Measurements from ENCODE around the gene PLP2.

The PLP2 gene

GRCh38 chrX:49187526-49187925 is 15.8 kb downstream of the PLP2 start:
- Histone ChIP-seq H3K27ac (ENCODE audit: low read length) (no peak overlapping the region), H3K9ac (ENCODE audit: low read length) (no peak overlapping the region), H3K36me3 (replicated peaks; ENCODE audit: insufficient read depth, low read length) (no peaks in the 10 kb centered on the region), H3K9me3 (replicated peaks; ENCODE audit: insufficient read depth, low read length) (no peaks in the 10 kb centered on the region), H3K9me2 (replicated peaks; ENCODE audit: insufficient read depth, low read length) (no peaks in the 10 kb centered on the region), H3F3A (ENCODE audit: insufficient read depth, low read length) (no peaks in the 10 kb centered on the region), H3K4me2 (ENCODE audit: low read depth, low read length) (no peak overlapping the region), H3K27me3 (replicated peaks; ENCODE audit: insufficient read depth, low read length) (no peaks in the 10 kb centered on the region), H4K20me1 (ENCODE audit: insufficient read depth, low read length) (no peaks in the 10 kb centered on the region), H3K4me3 (ENCODE audit: low read length) (no peak overlapping the region), H2AFZ (ENCODE audit: low read length) (no peak overlapping the region), H3K4me1 (ENCODE audit: low read length) (no peaks in the 10 kb centered on the region; the same call in 1 of the 2 replicates), H3K79me2 (ENCODE audit: low read length) (peaks cover 4% of the 10 kb centered on the region; the same call in 1 of the 2 replicates)
- TF ChIP-seq EZH2phosphoT487 (IDR thresholded peaks at IDR 0.05; ENCODE audit: low read length) (no peak), EZH2 (optimal IDR thresholded peaks at IDR 0.05; ENCODE audit: low read depth, low read length) (no peak), CTCF (IDR thresholded peaks at IDR 0.05; ENCODE audit: low read length) (no peak)
- no peak for DNase-seq

- Histone ChIP-seq H3K4me2 (ENCODE audit: low read depth, low read length) (no peak overlapping the region), H3K79me2 (ENCODE audit: low read length) (peaks cover 4% of the 10 kb centered on the region; the same call in 1 of the 2 replicates), H3K4me3 (ENCODE audit: low read length) (no peak overlapping the region), H3K27ac (ENCODE audit: low read length) (no peak overlapping the region), H3K36me3 (replicated peaks; ENCODE audit: insufficient read depth, low read length) (no peaks in the 10 kb centered on the region), H3F3A (ENCODE audit: insufficient read depth, low read length) (no peaks in the 10 kb centered on the region), H4K20me1 (ENCODE audit: insufficient read depth, low read length) (no peaks in the 10 kb centered on the region), H3K27me3 (replicated peaks; ENCODE audit: insufficient read depth, low read length) (no peaks in the 10 kb centered on the region), H3K9me3 (replicated peaks; ENCODE audit: insufficient read depth, low read length) (no peaks in the 10 kb centered on the region), H3K9me2 (replicated peaks; ENCODE audit: insufficient read depth, low read length) (no peaks in the 10 kb centered on the region), H3K9ac (ENCODE audit: low read length) (no peak overlapping the region), H2AFZ (ENCODE audit: low read length) (no peak overlapping the region), H3K4me1 (ENCODE audit: low read length) (no peaks in the 10 kb centered on the region; the same call in 1 of the 2 replicates)
- no peak for DNase-seq
- no peak for TF ChIP-seq EZH2 (optimal IDR thresholded peaks at IDR 0.05; ENCODE audit: low read depth, low read length)
- TF ChIP-seq CTCF (IDR thresholded peaks at IDR 0.05; ENCODE audit: low read length): no peak
- no peak for TF ChIP-seq EZH2phosphoT487 (IDR thresholded peaks at IDR 0.05; ENCODE audit: low read length)
These were observed 16.9 kb downstream of the PLP2 start for GRCh38 chrX:49188468-49189076.

- Histone ChIP-seq H3F3A (ENCODE audit: insufficient read depth, low read length) (no peaks in the 10 kb centered on the region), H3K36me3 (replicated peaks; ENCODE audit: insufficient read depth, low read length) (no peaks in the 10 kb centered on the region), H3K9me2 (replicated peaks; ENCODE audit: insufficient read depth, low read length) (no peaks in the 10 kb centered on the region), H3K4me2 (ENCODE audit: low read depth, low read length) (no peak overlapping the region), H4K20me1 (ENCODE audit: insufficient read depth, low read length) (no peaks in the 10 kb centered on the region), H3K27ac (ENCODE audit: low read length) (no peak overlapping the region), H2AFZ (ENCODE audit: low read length) (no peak overlapping the region), H3K27me3 (replicated peaks; ENCODE audit: insufficient read depth, low read length) (no peaks in the 10 kb centered on the region), H3K4me1 (ENCODE audit: low read length) (no peaks in the 10 kb centered on the region; the same call in 1 of the 2 replicates), H3K4me3 (ENCODE audit: low read length) (no peak overlapping the region), H3K9me3 (replicated peaks; ENCODE audit: insufficient read depth, low read length) (no peaks in the 10 kb centered on the region), H3K79me2 (ENCODE audit: low read length) (peaks cover 4% of the 10 kb centered on the region; the same call in 1 of the 2 replicates), H3K9ac (ENCODE audit: low read length) (no peak overlapping the region)
- TF ChIP-seq CTCF (IDR thresholded peaks at IDR 0.05; ENCODE audit: low read length) (no peak), EZH2phosphoT487 (IDR thresholded peaks at IDR 0.05; ENCODE audit: low read length) (no peak)
- no peak for DNase-seq
These were observed 17.9 kb downstream of the PLP2 start for GRCh38 chrX:49189606-49190005.
